Measurements from ENCODE around the gene POLR2F. TPM values are rescaled to one million over a fixed set of nuclear protein-coding genes. Genes with fewer than 3 reads are reported as not detected.

Gene POLR2F
- total RNA-seq, 4 donors from 2014 or later, result 45.7 to 93.0 (median 72.1) TPM

DNA sequence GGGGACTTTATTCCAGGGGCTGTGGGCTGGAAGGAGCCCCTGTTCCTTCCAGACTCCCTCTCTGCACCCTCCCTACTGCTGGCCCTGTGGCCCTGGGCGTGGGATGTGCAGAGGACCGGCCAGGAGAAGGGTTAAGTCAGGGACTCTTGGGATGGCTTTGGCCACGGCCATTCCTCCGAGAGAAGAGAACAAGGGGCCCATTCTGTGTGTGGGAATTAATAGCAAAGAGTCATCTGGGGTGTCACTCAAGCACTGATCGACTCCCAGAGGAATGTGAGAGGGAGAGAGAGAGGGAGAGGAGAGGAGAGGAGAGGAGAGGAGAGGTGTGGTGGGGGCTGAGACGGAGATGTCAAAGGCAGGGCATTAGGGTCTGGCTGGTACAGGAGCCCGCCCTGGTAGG lies 45.0 kb downstream of the POLR2F start:
- 82% methylated on average over 7 of the region's 7 CpGs for WGBS
- TF ChIP-seq POLR2AphosphoS5 (IDR thresholded peaks at IDR 0.05), result no peak
- TF ChIP-seq POLR2A (IDR thresholded peaks at IDR 0.05; ENCODE audit: low read depth), result no peak
- TF ChIP-seq, protein P1, sequence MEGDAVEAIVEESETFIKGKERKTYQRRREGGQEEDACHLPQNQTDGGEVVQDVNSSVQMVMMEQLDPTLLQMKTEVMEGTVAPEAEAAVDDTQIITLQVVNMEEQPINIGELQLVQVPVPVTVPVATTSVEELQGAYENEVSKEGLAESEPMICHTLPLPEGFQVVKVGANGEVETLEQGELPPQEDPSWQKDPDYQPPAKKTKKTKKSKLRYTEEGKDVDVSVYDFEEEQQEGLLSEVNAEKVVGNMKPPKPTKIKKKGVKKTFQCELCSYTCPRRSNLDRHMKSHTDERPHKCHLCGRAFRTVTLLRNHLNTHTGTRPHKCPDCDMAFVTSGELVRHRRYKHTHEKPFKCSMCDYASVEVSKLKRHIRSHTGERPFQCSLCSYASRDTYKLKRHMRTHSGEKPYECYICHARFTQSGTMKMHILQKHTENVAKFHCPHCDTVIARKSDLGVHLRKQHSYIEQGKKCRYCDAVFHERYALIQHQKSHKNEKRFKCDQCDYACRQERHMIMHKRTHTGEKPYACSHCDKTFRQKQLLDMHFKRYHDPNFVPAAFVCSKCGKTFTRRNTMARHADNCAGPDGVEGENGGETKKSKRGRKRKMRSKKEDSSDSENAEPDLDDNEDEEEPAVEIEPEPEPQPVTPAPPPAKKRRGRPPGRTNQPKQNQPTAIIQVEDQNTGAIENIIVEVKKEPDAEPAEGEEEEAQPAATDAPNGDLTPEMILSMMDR (IDR thresholded peaks at IDR 0.05), result no peak
- TF ChIP-seq EP300 (IDR thresholded peaks at IDR 0.05), result no peak
- intact Hi-C loops (cut with DNase I), result no loop called here
- Histone ChIP-seq H3K4me3 (no peak overlapping the region), H3K36me3 (no peaks in the 10 kb centered on the region), H3K27ac (replicated peaks in 1 of 4) (peak overlapping the region; percentile 49 to 68 (median 61)), H3K27me3 (no peaks in the 10 kb centered on the region), H3K4me1 (peaks cover 0 to 22% (median 5%) of the 10 kb centered on the region in 4 donors), H3K9me3 (no peaks in the 10 kb centered on the region)
- DNase-seq (ENCODE audit: extremely low spot score), result no peak

DNA sequence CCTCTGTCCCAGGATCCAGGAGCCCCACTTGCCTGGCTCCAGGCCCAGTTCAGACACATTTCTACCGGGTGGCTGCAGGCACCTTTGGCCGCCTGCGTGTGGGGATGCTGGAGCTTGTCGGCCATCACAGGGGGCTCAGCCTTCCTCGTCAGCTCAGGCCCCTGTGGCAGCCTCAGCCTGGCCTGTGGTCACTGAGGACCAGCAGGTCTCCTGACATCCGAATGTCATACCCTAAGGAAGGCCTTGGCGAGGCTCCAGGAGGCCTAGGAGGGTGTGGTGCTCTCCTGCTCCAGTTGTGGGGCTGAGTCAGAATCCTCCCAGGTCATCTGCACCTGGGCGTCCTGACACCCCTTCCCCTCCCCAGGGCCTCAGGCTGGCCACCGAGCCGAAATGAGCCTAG lies 45.7 kb downstream of the POLR2F start:
- H3K27ac ChIP-seq (replicated peaks in 1 of 4), result peak overlapping the region; percentile 38 to 68 (median 61)

DNA sequence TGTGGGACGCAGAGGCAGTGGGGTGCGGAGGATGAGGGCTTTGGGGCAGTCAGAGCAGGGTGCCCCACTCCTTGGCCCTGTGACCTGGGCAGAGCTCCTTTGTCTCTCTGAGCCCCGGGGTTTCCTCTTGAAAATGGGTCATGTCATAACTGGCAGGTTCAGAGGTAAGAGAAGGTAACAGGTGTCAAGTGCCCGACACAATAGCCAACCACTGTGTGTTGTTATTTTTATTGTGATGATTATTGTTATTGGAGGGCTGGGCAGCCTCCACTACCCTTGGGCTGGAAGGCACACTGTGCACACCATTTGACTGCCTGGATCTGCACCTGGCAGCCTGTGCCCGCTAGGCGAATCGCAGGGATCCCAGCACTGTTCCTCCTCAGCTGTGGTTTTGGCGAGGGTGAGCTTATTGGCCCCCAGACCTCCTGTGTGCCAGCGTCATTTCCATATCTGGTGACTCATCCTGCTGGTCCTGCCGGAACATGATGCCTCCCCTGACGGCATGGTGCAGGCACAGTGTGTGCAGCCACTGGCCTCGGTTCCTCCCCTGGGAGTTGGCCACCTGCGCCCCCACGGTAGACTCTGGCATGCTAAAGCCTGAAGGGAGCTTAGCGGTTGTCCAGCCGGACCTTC lies 46.3 kb downstream of the POLR2F start:
- TF ChIP-seq, protein P1 (IDR thresholded peaks at IDR 0.05), result no peak
- TF ChIP-seq POLR2AphosphoS5 (IDR thresholded peaks at IDR 0.05), result peak in 1 of 2 donors; percentile 56
- TF ChIP-seq EP300 (IDR thresholded peaks at IDR 0.05), result no peak
- TF ChIP-seq POLR2A (IDR thresholded peaks at IDR 0.05; ENCODE audit: low read depth), result no peak
- peak overlapping the region; percentile 38 to 68 (median 61) for H3K27ac ChIP-seq (replicated peaks in 1 of 4)
- no peaks in the 10 kb centered on the region for H3K36me3 ChIP-seq
- H3K4me1 ChIP-seq, result peaks cover 0 to 22% (median 5%) of the 10 kb centered on the region in 4 donors
- H3K27me3 ChIP-seq, result no peaks in the 10 kb centered on the region
- H3K9me3 ChIP-seq, result no peaks in the 10 kb centered on the region
- DNase-seq (ENCODE audit: extremely low spot score), result no peak
- WGBS, result 83% methylated on average over 9 of the region's 16 CpGs
- intact Hi-C loops (cut with DNase I), result no loop called here
- no peak overlapping the region for H3K4me3 ChIP-seq

More for the DNA sequence above, 45.7 kb downstream of the POLR2F start:
- Histone ChIP-seq H3K4me1 (peaks cover 0 to 22% (median 5%) of the 10 kb centered on the region in 4 donors), H3K4me3 (no peak overlapping the region), H3K9me3 (no peaks in the 10 kb centered on the region), H3K27me3 (no peaks in the 10 kb centered on the region), H3K36me3 (no peaks in the 10 kb centered on the region)
- DNase-seq (ENCODE audit: extremely low spot score), result no peak
- 84% methylated on average over 10 of the region's 10 CpGs for WGBS
- no peak for TF ChIP-seq POLR2A (IDR thresholded peaks at IDR 0.05; ENCODE audit: low read depth)
- no peak for TF ChIP-seq EP300 (IDR thresholded peaks at IDR 0.05)
- TF ChIP-seq POLR2AphosphoS5 (IDR thresholded peaks at IDR 0.05), result no peak
- TF ChIP-seq, protein P1 (IDR thresholded peaks at IDR 0.05), result no peak
- intact Hi-C loops (cut with DNase I), result no loop called here

DNA sequence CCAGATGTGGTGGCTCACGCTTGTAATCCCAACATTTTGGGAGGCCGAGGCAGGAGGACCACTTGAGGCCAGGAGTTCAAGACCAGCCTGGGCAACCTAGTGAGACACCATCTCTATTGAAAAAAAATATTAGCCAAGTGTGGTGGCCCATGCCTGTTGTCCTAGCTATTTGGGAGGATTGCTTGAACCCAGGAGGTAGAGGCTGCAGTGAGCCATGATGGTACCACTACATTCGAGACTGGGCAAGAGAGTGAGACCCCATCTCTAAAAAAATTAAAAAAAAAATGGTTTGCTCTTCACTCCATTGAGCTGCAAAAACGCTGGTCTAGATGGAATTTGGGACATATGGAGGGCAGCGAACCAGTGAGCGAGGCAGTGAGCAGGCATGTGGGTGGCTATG lies 52.4 kb downstream of the POLR2F start:
- no peaks in the 10 kb centered on the region for H3K27me3 ChIP-seq
- no peak overlapping the region for H3K27ac ChIP-seq (replicated peaks in 1 of 4)
- H3K4me3 ChIP-seq, result no peak overlapping the region
- 90% methylated on average over 6 of the region's 6 CpGs for WGBS
- no peaks in the 10 kb centered on the region for H3K4me1 ChIP-seq
- intact Hi-C loops (cut with DNase I), result no loop called here
- no peaks in the 10 kb centered on the region for H3K36me3 ChIP-seq
- DNase-seq (ENCODE audit: extremely low spot score), result no peak
- no peaks in the 10 kb centered on the region for H3K9me3 ChIP-seq
- TF ChIP-seq POLR2AphosphoS5 (IDR thresholded peaks at IDR 0.05) (no peak), EP300 (IDR thresholded peaks at IDR 0.05) (no peak), POLR2A (IDR thresholded peaks at IDR 0.05; ENCODE audit: low read depth) (no peak)
- TF ChIP-seq, protein P1 (IDR thresholded peaks at IDR 0.05), result no peak

DNA sequence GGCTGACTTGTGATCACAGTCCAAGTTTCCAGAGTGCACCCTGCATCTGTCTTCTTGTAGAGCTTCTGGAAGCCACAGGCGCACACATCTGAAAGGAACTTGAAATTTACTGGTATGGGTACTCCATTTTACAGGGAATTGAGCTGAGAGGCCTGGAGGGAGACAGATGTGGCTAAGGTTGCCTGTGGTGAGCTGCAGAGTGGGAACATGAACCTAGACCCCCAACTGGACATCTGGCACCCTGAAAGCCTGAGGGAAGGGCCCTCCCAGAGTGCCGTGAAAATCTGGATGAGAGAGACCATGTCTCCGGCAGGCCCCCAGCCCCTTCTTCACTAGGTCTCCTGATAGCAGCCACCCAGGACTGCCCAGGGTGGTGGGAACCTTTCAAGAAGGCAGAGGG lies 53.4 kb downstream of the POLR2F start:
- DNase-seq (ENCODE audit: extremely low spot score), result no peak
- Histone ChIP-seq H3K36me3 (no peaks in the 10 kb centered on the region), H3K4me3 (no peak overlapping the region), H3K27ac (replicated peaks in 1 of 4) (no peak overlapping the region), H3K27me3 (no peaks in the 10 kb centered on the region), H3K4me1 (no peaks in the 10 kb centered on the region), H3K9me3 (no peaks in the 10 kb centered on the region)
- 100% methylated on average over 2 of the region's 3 CpGs for WGBS
- TF ChIP-seq POLR2A (IDR thresholded peaks at IDR 0.05; ENCODE audit: low read depth) (no peak), POLR2AphosphoS5 (IDR thresholded peaks at IDR 0.05) (no peak), EP300 (IDR thresholded peaks at IDR 0.05) (no peak)
- TF ChIP-seq, protein P1 (IDR thresholded peaks at IDR 0.05), result no peak
- intact Hi-C loops (cut with DNase I), result no loop called here
